KG1 (cell line): ENCODE measurements around the gene USP13.

Source experiments
- DNase-seq: peaks from one replicate; lab custom pipeline; 2025; lab: John Stamatoyannopoulos, UW

USP13 gene

GRCh38 chr3:179697736-179698332, 45.0 kb downstream of the USP13 start:
- no peak for DNase-seq

- no peak for DNase-seq
Observed at GRCh38 chr3:179700716-179701115, 47.9 kb downstream of the USP13 start.

- DNase-seq: no peak
Observed at GRCh38 chr3:179701176-179701827, 48.5 kb downstream of the USP13 start.

GRCh38 chr3:179702271-179702947, 49.6 kb downstream of the USP13 start:
- DNase-seq: no peak

- no peak for DNase-seq
Observed at GRCh38 chr3:179703816-179704215, 51.0 kb downstream of the USP13 start.

- no peak for DNase-seq
Observed at GRCh38 chr3:179706233-179706632, 53.4 kb downstream of the USP13 start.

- no peak for DNase-seq
Observed at GRCh38 chr3:179710079-179710478, 57.2 kb downstream of the USP13 start.

- DNase-seq: no peak
Observed at GRCh38 chr3:179713643-179714090, 60.8 kb downstream of the USP13 start.

- DNase-seq: no peak
Observed at GRCh38 chr3:179715582-179715981, 62.7 kb downstream of the USP13 start.

GRCh38 chr3:179716226-179716625, 63.4 kb downstream of the USP13 start:
- no peak for DNase-seq

- DNase-seq: no peak
Observed at GRCh38 chr3:179716811-179717210, 64.0 kb downstream of the USP13 start.

- no peak for DNase-seq
Observed at GRCh38 chr3:179717219-179717618, 64.4 kb downstream of the USP13 start.

- DNase-seq: no peak
Observed at GRCh38 chr3:179719048-179719734, 66.4 kb downstream of the USP13 start.

- no peak for DNase-seq
Observed at GRCh38 chr3:179720196-179720595, 67.4 kb downstream of the USP13 start.

GRCh38 chr3:179723617-179724016, 70.8 kb downstream of the USP13 start:
- no peak for DNase-seq

- no peak for DNase-seq
Observed at GRCh38 chr3:179726075-179726699, 73.3 kb downstream of the USP13 start.

GRCh38 chr3:179729086-179729485, 76.2 kb downstream of the USP13 start:
- DNase-seq: no peak

- DNase-seq: no peak
Observed at GRCh38 chr3:179729981-179730380, 77.1 kb downstream of the USP13 start.

- DNase-seq: no peak
Observed at GRCh38 chr3:179730506-179730905, 77.7 kb downstream of the USP13 start.

GRCh38 chr3:179731544-179731943, 78.7 kb downstream of the USP13 start:
- no peak for DNase-seq

- DNase-seq: no peak
Observed at GRCh38 chr3:179732661-179733348, 80.0 kb downstream of the USP13 start.

- no peak for DNase-seq
Observed at GRCh38 chr3:179733797-179734196, 81.0 kb downstream of the USP13 start.
